Non-pigmented ciliary epithelial cell (primary cell): ENCODE data around the gene PDIA2.
"Not testable (repeated sequence)": the region's sequence is repeated elsewhere in the genome, so short reads cannot be mapped to it uniquely, and the experiment has no call there.

Experiments used
- DNase-seq: peaks from one replicate; pipeline ENCODE4 v3.0.0-alpha.2; 2010; ENCODE audit warnings: low read depth

PDIA2 gene

GRCh38 chr16:263944-264343 lies 19.0 kb upstream of the PDIA2 start:
- no peak for DNase-seq

GRCh38 chr16:264440-264951 lies 18.5 kb upstream of the PDIA2 start:
- DNase-seq = no peak

- no peak for DNase-seq
These were observed 17.9 kb upstream of the PDIA2 start for GRCh38 chr16:265002-265529.

GRCh38 chr16:265711-266110 lies 17.3 kb upstream of the PDIA2 start:
- DNase-seq = no peak

- no peak for DNase-seq
These were observed 16.5 kb upstream of the PDIA2 start for GRCh38 chr16:266258-267164.

- DNase-seq = not testable (repeated sequence)
These were observed 15.4 kb upstream of the PDIA2 start for GRCh38 chr16:267562-267961.

- no peak for DNase-seq
These were observed 14.6 kb upstream of the PDIA2 start for GRCh38 chr16:268141-269053.

GRCh38 chr16:269061-269796 lies 13.7 kb upstream of the PDIA2 start:
- DNase-seq = no peak

- DNase-seq = no peak
These were observed 12.3 kb upstream of the PDIA2 start for GRCh38 chr16:270381-271255.

GRCh38 chr16:272633-273546 lies 10.1 kb upstream of the PDIA2 start:
- no peak for DNase-seq

- no peak for DNase-seq
These were observed 9.2 kb upstream of the PDIA2 start for GRCh38 chr16:273547-274421.

- no peak for DNase-seq
These were observed 7.8 kb upstream of the PDIA2 start for GRCh38 chr16:275041-275641.

GRCh38 chr16:275786-276232 lies 7.2 kb upstream of the PDIA2 start, which contains the start of gene RGS11:
Gene RGS11, minus strand, starts transcription at chr16:275944. Its CDS starts 33 bp downstream, at chr16:275911.
- no peak for DNase-seq

GRCh38 chr16:276426-277077 lies 6.4 kb upstream of the PDIA2 start:
- no peak for DNase-seq

GRCh38 chr16:278863-279366 lies 4.0 kb upstream of the PDIA2 start:
- DNase-seq = peak; percentile 19

GRCh38 chr16:279531-279930 lies 3.4 kb upstream of the PDIA2 start:
- no peak for DNase-seq

- DNase-seq = no peak
These were observed 2.9 kb upstream of the PDIA2 start for GRCh38 chr16:280005-280460.
